Epithelial cell of prostate (primary cell): ENCODE data around the gene CNOT2.

ENCODE experiments used
- DNase-seq: peaks from one replicate; pipeline ENCODE4 v3.0.0-alpha.2; 2011; ENCODE audit warnings: low read depth, low spot score
- H3K27ac ChIP-seq: fragments of 450-650 bp; 2 replicates; pipeline ENCODE4 v1.5.1; 2017; ENCODE audit warnings: mild to moderate bottlenecking

CNOT2 gene

DNA sequence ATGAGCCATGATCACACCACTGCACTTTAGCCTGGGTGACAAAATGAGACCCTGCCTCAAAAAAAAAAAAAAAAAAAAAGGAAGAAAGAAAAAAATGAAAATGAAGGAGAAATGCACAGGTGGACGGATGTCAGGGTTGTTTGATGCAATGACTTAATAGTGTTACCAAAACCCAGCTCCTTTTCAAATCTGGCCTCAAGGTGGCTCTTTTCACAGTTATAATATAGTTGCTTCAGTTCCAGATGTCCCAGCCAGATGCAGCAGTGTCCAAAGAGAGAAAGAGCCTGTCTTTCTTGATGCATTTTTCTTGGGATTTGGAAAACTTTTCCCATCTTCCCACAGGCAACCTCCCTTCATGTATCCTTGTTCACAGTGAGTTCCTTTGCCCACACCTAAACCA, 159.4 kb downstream of the CNOT2 start:
- H3K27ac ChIP-seq, result no peak overlapping the region
- DNase-seq, result no peak

GRCh38 chr12:70403826-70404225, 160.6 kb downstream of the CNOT2 start:
- no peak overlapping the region for H3K27ac ChIP-seq
- DNase-seq, result no peak
